ENCODE results near the gene GCLM. TPM values are rescaled to one million over a fixed set of nuclear protein-coding genes. Genes with fewer than 3 reads are reported as not detected.
A peak's percentile ranks its signal among the peaks of the same experiment; 100 is the strongest.

The GCLM gene
- total RNA-seq, 2 donors from 2014 or later, result 22.6 to 30.5 TPM

DNA sequence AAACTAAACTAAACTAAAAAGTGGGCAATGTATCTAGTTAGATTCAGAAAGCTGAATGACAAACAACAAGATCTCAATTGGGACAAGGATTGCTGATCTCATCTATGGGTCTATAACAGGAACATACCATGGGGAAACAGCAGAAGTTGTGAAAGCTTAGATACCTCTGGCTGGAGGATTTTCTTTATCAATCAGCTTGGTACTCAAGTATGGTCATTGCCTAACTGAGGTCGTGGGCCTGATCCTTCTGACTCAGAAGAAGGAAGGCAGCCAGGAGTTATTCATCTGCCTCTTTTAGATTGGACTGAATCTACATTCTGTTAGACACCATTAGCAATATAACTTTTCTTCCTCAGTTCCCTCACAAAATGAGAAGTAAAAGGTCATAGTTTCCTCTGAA lies 69.9 kb downstream of the GCLM start:
- Mint-ChIP-seq H3K27ac (no peak overlapping the region), H3K36me3 (ENCODE audit: insufficient read depth in 2 of 2) (peaks cover 7 to 8% of the 10 kb centered on the region in 2 donors), H3K4me3 (peak overlapping the region in 1 of 2 donors; percentile 9), H3K4me1 (ENCODE audit: low read depth) (peaks cover 8% of the 10 kb centered on the region), H3K27me3 (ENCODE audit: low read depth) (peaks cover 12% of the 10 kb centered on the region), H3K9me3 (peaks cover 0 to 5% of the 10 kb centered on the region in 2 donors)
- DNase-seq (peak in 1 of 2 donors; percentile 25), ATAC-seq (replicated peaks in 1 of 2) (peak; percentile 67 to 90)

DNA sequence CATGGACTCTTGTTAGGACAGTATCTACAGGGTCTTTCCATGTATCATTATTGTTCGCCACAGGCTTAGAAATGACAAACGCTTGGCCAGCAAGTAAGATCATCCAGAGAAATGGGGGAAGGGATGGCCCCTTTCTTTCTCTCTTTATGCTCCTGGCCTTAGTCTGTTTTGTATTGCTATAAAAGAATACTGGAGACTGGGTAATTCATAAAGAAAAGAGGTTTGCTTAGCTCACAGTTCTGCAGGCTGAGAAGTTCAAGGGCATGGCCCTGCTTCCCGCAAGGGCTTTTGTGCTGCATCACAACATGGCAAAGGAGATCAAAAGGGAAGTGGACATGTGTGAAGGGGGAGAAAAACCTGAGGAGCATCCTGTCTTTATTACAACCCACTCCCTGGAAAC lies 71.3 kb downstream of the GCLM start:
- DNase-seq, result no peak
- Mint-ChIP-seq H3K36me3 (ENCODE audit: insufficient read depth in 2 of 2) (peaks cover 10 to 11% of the 10 kb centered on the region in 2 donors), H3K4me1 (ENCODE audit: low read depth) (peaks cover 5% of the 10 kb centered on the region), H3K4me3 (no peak overlapping the region), H3K27me3 (ENCODE audit: low read depth) (peaks cover 12% of the 10 kb centered on the region), H3K27ac (no peak overlapping the region), H3K9me3 (peaks cover 3 to 5% of the 10 kb centered on the region in 2 donors)
- no peak for ATAC-seq (replicated peaks in 1 of 2)

Other genes starting within 250 kb of the GCLM start
- gene BCAR3, start 227.6 kb downstream of the GCLM start, total RNA-seq, result 1 to 10 TPM; 3.1 to 3.2 TPM
- 10 to 100 TPM; 75.7 to 85.0 TPM for gene DNTTIP2, start 30.2 kb downstream of the GCLM start, total RNA-seq
- gene ABCA4, start 211.7 kb upstream of the GCLM start, total RNA-seq, result 1 to 10 TPM in 1 of 2 donors, under 1 TPM in 1; 0.53 to 2.5 TPM